H9 (cell line): ENCODE data around the gene KCNJ16. TPM values are rescaled to one million over a fixed set of nuclear protein-coding genes. Genes with fewer than 3 reads are reported as not detected.

Source experiments
- DNase-seq: peaks from one replicate; pipeline ENCODE4 v3.0.0-alpha.2; 2017
- H2AFZ ChIP-seq: one replicate; pipeline ENCODE4 v1.6.1; 2013; ENCODE audit warnings: mild to moderate bottlenecking, low read length, control low read depth, moderate library complexity
- H2AK5ac ChIP-seq: 2 replicates; pipeline ENCODE4 v1.6.1; 2013; ENCODE audit warnings: low read length, control low read depth, mixed read lengths; ENCODE audit not compliant: insufficient read length
- H2BK120ac ChIP-seq: one replicate; pipeline ENCODE4 v1.6.1; 2013; ENCODE audit warnings: low read depth, mild to moderate bottlenecking, low read length, control low read depth, inconsistent platforms; ENCODE audit not compliant: poor library complexity, severe bottlenecking
- H2BK12ac ChIP-seq: 2 replicates; pipeline ENCODE4 v1.6.1; 2013; ENCODE audit warnings: low read length, control low read depth, mixed read lengths, low read depth; ENCODE audit not compliant: insufficient read length
- H2BK15ac ChIP-seq: 2 replicates; pipeline ENCODE4 v1.6.1; 2013; ENCODE audit warnings: low read depth, low read length, control low read depth
- H2BK20ac ChIP-seq: one replicate; pipeline ENCODE4 v1.6.1; 2013; ENCODE audit warnings: low read depth, mild to moderate bottlenecking, low read length, control low read depth, inconsistent platforms; ENCODE audit not compliant: poor library complexity, severe bottlenecking
- H2BK5ac ChIP-seq: 2 replicates; pipeline ENCODE4 v1.6.1; 2013; ENCODE audit warnings: low read length, control low read depth, mixed read lengths; ENCODE audit not compliant: insufficient read length
- H3K14ac ChIP-seq: 2 replicates; pipeline ENCODE4 v1.6.1; 2013; ENCODE audit warnings: low read length, control low read depth; ENCODE audit not compliant: insufficient read depth
- H3K18ac ChIP-seq: 2 replicates; pipeline ENCODE4 v1.6.1; 2013; ENCODE audit warnings: low read depth, mild to moderate bottlenecking, mixed read lengths, low read length, control low read depth; ENCODE audit not compliant: insufficient read length
- H3K23ac ChIP-seq: 2 replicates; pipeline ENCODE4 v1.6.1; 2013; ENCODE audit warnings: low read length, control low read depth, mixed read lengths, low read depth; ENCODE audit not compliant: insufficient read length
- H3K23me2 ChIP-seq: 2 replicates; pipeline ENCODE4 v1.6.1; 2013; ENCODE audit warnings: low read depth, mild to moderate bottlenecking, mixed read lengths, low read length, control low read depth; ENCODE audit not compliant: insufficient read length, poor library complexity, severe bottlenecking
- H3K27ac ChIP-seq: 2 replicates; pipeline ENCODE4 v1.5.1; 2013; ENCODE audit warnings: low read length, control low read depth, mixed read lengths, low read depth; ENCODE audit not compliant: insufficient read length
- H3K27me3 ChIP-seq: 2 replicates; pipeline ENCODE4 v1.6.1; 2013; ENCODE audit warnings: low read length, control low read depth, inconsistent platforms; ENCODE audit not compliant: insufficient read depth
- H3K4ac ChIP-seq: 2 replicates; pipeline ENCODE4 v1.6.1; 2013; ENCODE audit warnings: low read depth, mild to moderate bottlenecking, control low read depth, inconsistent platforms, low read length, moderate library complexity
- H3K4me1 ChIP-seq: 2 replicates; pipeline ENCODE4 v1.6.1; 2013; ENCODE audit warnings: low read length, control low read depth, inconsistent platforms; ENCODE audit not compliant: insufficient read depth
- H3K4me2 ChIP-seq: 2 replicates; pipeline ENCODE4 v1.6.1; 2013; ENCODE audit warnings: low read length, control low read depth, mixed read lengths; ENCODE audit not compliant: insufficient read length, insufficient read depth
- H3K56ac ChIP-seq: 2 replicates; pipeline ENCODE4 v1.6.1; 2013; ENCODE audit warnings: low read depth, mild to moderate bottlenecking, mixed read lengths, low read length, control low read depth; ENCODE audit not compliant: insufficient read length
- H3K79me1 ChIP-seq: 2 replicates; pipeline ENCODE4 v1.6.1; 2013; ENCODE audit warnings: low read depth, mild to moderate bottlenecking, moderate library complexity, low read length, control low read depth, inconsistent platforms; ENCODE audit not compliant: insufficient read depth, poor library complexity, severe bottlenecking
- H3K79me2 ChIP-seq: 2 replicates; pipeline ENCODE4 v1.6.1; 2013; ENCODE audit warnings: low read length, control low read depth, inconsistent platforms; ENCODE audit not compliant: insufficient read depth
- H3K9ac ChIP-seq: 2 replicates; pipeline ENCODE4 v1.6.1; 2013; ENCODE audit warnings: low read length, control low read depth, mixed read lengths; ENCODE audit not compliant: insufficient read length; ENCODE audit errors: extremely low read depth
- H3K9me3 ChIP-seq: one replicate; pipeline ENCODE4 v1.6.1; 2013; ENCODE audit warnings: low read depth, low read length, inconsistent platforms; ENCODE audit not compliant: control insufficient read depth
- H3T11ph ChIP-seq: one replicate; pipeline ENCODE4 v1.6.1; 2013; ENCODE audit warnings: mild to moderate bottlenecking, low read length, control low read depth, inconsistent platforms
- H4K20me1 ChIP-seq: one replicate; pipeline ENCODE4 v1.6.1; 2013; ENCODE audit not compliant: control insufficient read depth, insufficient read length, insufficient read depth
- H4K5ac ChIP-seq: 2 replicates; pipeline ENCODE4 v1.6.1; 2013; ENCODE audit warnings: low read depth, mild to moderate bottlenecking, mixed read lengths, low read length, control low read depth; ENCODE audit not compliant: insufficient read length
- H4K8ac ChIP-seq: replicated peaks from 2 replicates; pipeline ENCODE4 v1.6.1; 2013; ENCODE audit warnings: low read length, control low read depth, mixed read lengths, low read depth; ENCODE audit not compliant: insufficient read length
- H4K91ac ChIP-seq: 2 replicates; pipeline ENCODE4 v1.6.1; 2013; ENCODE audit warnings: low read depth, mild to moderate bottlenecking, moderate library complexity, mixed read lengths, low read length, control low read depth; ENCODE audit not compliant: insufficient read length
- H3K27ac Mint-ChIP-seq, 3 experiments: 2 replicates in 2 of 3; 3 replicates in 1 of 3; pipeline ENCODE4 v1.8.0; 2020 to 2021; ENCODE audit warnings: mixed read lengths in 3 of 3, mild to moderate bottlenecking in 1 of 3, moderate library complexity in 1 of 3
- H3K27me3 Mint-ChIP-seq: 2 replicates; pipeline ENCODE4 v1.8.0; 2021; ENCODE audit warnings: low read depth, mild to moderate bottlenecking, moderate library complexity, mixed read lengths
- H3K36me3 Mint-ChIP-seq, 3 experiments: 2 replicates in 2 of 3; 3 replicates in 1 of 3; pipeline ENCODE4 v1.8.0; 2020 to 2021; ENCODE audit warnings: low read depth in 3 of 3, mixed read lengths in 3 of 3; ENCODE audit not compliant: insufficient read depth in 1 of 3
- H3K4me1 Mint-ChIP-seq, 2 experiments: 2 replicates each; pipeline ENCODE4 v1.8.0; 2020; ENCODE audit warnings: mixed read lengths in 2 of 2
- H3K4me3 Mint-ChIP-seq, 2 experiments: 2 replicates in 1 of 2; 3 replicates in 1 of 2; pipeline ENCODE4 v1.8.0; 2020 to 2021; ENCODE audit warnings: mild to moderate bottlenecking in 2 of 2, mixed read lengths in 2 of 2, moderate library complexity in 1 of 2
- H3K9me3 Mint-ChIP-seq, 2 experiments: 2 replicates in 1 of 2; 3 replicates in 1 of 2; pipeline ENCODE4 v1.8.0; 2020; ENCODE audit warnings: mild to moderate bottlenecking in 2 of 2, mixed read lengths in 2 of 2, moderate library complexity in 1 of 2
- WGBS: extraction: QIAGEN DNeasy Blood & Tissue Kit; methylation state at CpG from one replicate; pipeline ENCODE4 v1.1.7; 2013; ENCODE audit warnings: missing lambda C conversion rate, low lambda C conversion rate, mixed read lengths; ENCODE audit not compliant: insufficient read length; ENCODE audit errors: extremely low coverage; 5-methylcytosine and 5-hydroxymethylcytosine counted together
- total RNA-seq: library from RNA; stranded (reverse); gene quantifications from 2 replicates; pipeline ENCODE4 v1.2.1, GENCODE V29; 2021
- TF ChIP-seq, protein P1 (sequence below): fragments of 200-600 bp; sonication (generic); conservative IDR thresholded peaks from 3 replicates; pipeline ENCODE4 v1.8.0; 2021; ENCODE audit warnings: antibody characterized with exemption, mild to moderate bottlenecking

KCNJ16 gene
- total RNA-seq, 1 experiment from 2014 or later, result not detected

DNA sequence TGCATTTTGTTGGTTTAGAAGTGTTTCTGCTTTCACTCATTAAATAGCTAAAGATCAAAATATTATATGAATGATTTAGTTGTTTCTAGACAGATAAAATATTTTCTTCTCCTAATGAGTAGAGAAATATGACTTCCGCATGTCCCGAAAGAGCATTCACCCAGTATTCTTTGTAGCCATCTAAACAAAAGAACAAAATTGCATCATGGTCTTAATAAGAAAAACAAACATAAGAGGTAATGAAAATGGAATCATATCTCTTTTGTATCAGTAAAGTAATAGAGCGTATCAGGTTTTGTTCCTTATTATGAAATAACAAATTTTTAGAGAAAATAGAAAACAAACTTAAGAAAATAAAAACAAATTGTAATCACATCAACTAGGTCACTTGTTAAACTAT, 78.2 kb downstream of the KCNJ16 start:
- Histone ChIP-seq H2BK120ac (no peak overlapping the region), H3K27ac (no peak overlapping the region), H3K23me2 (no peaks in the 10 kb centered on the region), H2AK5ac (no peak overlapping the region), H2BK20ac (no peak overlapping the region), H2AFZ (no peak overlapping the region), H3K18ac (no peak overlapping the region), H3T11ph (no peak overlapping the region), H3K14ac (no peak overlapping the region), H4K5ac (no peak overlapping the region), H3K9ac (no peak overlapping the region), H3K56ac (no peak overlapping the region), H3K4ac (no peak overlapping the region), H3K23ac (no peak overlapping the region), H2BK5ac (no peak overlapping the region), H2BK12ac (no peak overlapping the region), H4K20me1 (no peaks in the 10 kb centered on the region), H3K4me2 (no peak overlapping the region), H3K4me1 (no peaks in the 10 kb centered on the region), H4K8ac (no peak overlapping the region), H3K79me1 (no peaks in the 10 kb centered on the region), H3K27me3 (no peaks in the 10 kb centered on the region), H3K9me3 (no peaks in the 10 kb centered on the region), H2BK15ac (no peak overlapping the region), H3K79me2 (no peaks in the 10 kb centered on the region), H4K91ac (no peak overlapping the region)
- Mint-ChIP-seq H3K27me3 (no peaks in the 10 kb centered on the region), H3K27ac (no peak overlapping the region), H3K4me1 (no peaks in the 10 kb centered on the region), H3K9me3 (no peaks in the 10 kb centered on the region), H3K36me3 (no peaks in the 10 kb centered on the region), H3K4me3 (no peak overlapping the region)
- TF ChIP-seq, protein P1, sequence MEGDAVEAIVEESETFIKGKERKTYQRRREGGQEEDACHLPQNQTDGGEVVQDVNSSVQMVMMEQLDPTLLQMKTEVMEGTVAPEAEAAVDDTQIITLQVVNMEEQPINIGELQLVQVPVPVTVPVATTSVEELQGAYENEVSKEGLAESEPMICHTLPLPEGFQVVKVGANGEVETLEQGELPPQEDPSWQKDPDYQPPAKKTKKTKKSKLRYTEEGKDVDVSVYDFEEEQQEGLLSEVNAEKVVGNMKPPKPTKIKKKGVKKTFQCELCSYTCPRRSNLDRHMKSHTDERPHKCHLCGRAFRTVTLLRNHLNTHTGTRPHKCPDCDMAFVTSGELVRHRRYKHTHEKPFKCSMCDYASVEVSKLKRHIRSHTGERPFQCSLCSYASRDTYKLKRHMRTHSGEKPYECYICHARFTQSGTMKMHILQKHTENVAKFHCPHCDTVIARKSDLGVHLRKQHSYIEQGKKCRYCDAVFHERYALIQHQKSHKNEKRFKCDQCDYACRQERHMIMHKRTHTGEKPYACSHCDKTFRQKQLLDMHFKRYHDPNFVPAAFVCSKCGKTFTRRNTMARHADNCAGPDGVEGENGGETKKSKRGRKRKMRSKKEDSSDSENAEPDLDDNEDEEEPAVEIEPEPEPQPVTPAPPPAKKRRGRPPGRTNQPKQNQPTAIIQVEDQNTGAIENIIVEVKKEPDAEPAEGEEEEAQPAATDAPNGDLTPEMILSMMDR, result no peak
- no peak for DNase-seq
- no CpG with 5 or more reads among the region's 3 CpGs for WGBS
